ENCODE data around the gene CDH9.

CDH9 gene, protein sequence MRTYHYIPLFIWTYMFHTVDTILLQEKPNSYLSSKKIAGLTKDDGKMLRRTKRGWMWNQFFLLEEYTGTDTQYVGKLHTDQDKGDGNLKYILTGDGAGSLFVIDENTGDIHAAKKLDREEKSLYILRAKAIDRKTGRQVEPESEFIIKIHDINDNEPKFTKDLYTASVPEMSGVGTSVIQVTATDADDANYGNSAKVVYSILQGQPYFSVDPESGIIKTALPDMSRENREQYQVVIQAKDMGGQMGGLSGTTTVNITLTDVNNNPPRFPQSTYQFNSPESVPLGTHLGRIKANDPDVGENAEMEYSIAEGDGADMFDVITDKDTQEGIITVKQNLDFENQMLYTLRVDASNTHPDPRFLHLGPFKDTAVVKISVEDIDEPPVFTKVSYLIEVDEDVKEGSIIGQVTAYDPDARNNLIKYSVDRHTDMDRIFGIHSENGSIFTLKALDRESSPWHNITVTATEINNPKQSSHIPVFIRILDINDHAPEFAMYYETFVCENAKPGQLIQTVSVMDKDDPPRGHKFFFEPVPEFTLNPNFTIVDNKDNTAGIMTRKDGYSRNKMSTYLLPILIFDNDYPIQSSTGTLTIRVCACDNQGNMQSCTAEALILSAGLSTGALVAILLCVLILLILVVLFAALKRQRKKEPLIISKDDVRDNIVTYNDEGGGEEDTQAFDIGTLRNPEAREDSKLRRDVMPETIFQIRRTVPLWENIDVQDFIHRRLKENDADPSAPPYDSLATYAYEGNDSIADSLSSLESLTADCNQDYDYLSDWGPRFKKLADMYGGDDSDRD

GRCh38 chr5:27038476-27038875 lies at the start of gene CDH9:
TSS of gene CDH9 (minus strand) at chr5:27038586. CDS start at chr5:26988333, 50,253 bp downstream.
- DNase-seq, result no peak

DNA sequence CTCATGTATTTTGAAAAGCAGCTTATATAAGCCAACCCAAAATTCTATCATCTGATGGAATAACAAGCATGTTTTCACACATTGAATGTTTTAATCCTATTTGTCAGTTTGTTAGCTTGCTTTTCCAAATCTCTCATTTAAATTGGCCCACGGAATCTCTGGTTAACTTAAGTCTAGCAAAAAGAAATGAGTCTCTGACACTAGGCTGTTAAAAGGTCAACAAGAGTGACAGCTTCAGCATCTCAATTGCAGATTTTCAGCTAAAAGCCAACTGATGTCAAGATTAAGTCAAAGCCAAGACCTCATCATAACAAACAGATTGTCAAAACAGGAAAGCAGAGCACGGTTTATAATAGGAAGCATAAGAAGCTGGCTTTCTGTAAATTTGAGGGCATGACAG lies 49.4 kb upstream of the CDH9 start:
- DNase-seq, result no peak

GRCh38 chr5:27083449-27084415 lies 45.3 kb upstream of the CDH9 start:
- no peak for DNase-seq

GRCh38 chr5:27080147-27080546 lies 41.8 kb upstream of the CDH9 start:
- DNase-seq, result no peak

DNA sequence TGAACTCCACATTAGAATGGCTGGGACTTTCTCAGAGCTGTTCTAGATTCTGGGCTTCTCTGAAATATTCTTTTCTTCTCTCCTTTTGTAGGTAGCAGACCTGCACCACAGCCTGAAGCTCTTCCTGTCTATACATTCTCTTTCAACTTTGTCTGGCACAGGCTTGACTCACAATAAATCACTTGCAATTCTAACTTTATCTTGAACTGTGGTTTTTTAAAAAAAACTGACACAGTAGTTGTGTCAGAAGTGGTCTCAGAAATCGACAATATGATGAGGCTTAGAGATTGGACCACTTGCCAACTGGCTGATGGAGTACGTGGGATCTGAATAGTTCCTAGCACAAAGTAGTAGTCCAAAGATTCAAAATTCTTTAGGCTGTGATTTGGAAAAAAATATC lies 24.1 kb upstream of the CDH9 start:
- DNase-seq, result no peak

DNA sequence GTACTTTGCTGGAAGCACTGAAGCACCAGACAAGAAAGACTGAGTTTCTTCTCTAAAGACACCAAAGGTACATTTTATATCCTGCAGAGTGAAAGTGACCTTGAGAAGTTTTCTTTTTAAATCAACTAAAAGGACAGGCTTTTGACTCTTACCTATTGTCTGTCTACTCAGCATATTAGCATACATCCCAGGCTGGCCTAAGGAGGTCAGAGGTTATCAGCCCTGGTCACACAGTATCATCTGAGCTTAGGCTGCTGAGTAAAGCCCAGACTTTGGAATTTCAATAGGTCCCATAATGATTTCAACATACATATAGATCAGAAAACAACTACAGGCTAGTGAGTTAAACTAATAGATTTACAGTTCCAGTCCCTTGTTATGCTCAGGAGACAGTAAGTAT lies 10.1 kb upstream of the CDH9 start:
- no peak for DNase-seq

DNA sequence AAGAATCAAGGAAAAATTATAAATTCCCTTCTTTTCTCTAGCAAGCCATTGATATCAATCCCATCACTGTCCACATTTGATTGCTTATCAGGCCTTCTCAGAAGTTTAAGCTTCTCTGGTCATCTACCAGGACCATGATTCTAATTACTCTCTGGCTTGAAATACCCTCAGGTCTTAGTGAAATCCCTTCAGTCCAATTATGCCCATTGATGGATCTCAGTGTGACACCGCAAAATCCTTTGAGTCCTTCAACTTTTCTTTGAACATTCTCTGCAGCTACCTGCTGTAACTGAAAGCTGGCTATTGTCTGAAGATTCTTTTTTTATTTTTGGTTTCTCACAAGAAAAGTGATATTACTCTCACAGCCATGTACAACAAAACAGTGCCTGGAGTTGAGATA lies 3.0 kb upstream of the CDH9 start:
- DNase-seq, result no peak

DNA sequence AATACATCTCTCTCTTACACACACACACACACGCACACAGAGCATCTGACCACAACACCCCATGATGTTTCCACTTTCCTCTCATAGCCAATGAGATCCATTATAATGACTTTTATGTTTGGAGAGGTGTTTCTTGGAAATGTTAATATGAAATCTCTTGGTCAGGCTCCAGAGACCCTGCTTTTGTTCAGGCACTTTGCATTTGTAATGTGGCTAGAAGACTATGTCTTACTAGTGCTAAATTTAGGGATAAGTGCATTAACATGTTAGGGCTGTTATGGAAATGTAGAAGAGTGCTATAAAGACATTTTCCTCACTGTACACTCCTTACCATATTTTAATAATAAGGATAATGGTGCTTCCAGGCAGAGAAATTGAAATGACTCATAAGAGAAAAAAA lies 3.8 kb downstream of the CDH9 start:
- no peak for DNase-seq

- DNase-seq, result no peak
Observed at GRCh38 chr5:27026801-27027200, 11.6 kb downstream of the CDH9 start.

- no peak for DNase-seq
Observed at GRCh38 chr5:27026063-27026462, 12.3 kb downstream of the CDH9 start.

- DNase-seq, result no peak
Observed at GRCh38 chr5:27021471-27021870, 16.9 kb downstream of the CDH9 start.

GRCh38 chr5:27020973-27021372 lies 17.4 kb downstream of the CDH9 start:
- DNase-seq, result no peak

GRCh38 chr5:27015758-27016157 lies 22.6 kb downstream of the CDH9 start:
- DNase-seq, result no peak

DNA sequence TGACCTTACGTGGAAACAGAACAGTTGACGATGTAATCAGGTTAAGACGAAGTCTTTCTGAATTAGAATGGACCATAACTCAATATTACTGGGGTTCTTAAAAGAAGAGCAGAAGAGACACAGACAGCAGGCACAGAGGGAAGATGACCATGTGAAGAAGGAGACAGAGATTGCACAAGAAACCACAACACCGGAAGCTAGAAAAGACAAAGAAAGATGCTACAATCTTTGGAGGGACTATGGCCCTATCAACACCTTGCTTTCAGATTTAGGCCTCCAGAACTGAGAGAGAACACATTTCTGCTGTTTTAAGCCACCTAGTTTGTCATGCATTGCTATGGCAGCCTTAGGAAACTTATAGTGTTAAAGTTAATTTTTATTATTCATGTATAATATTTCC lies 27.1 kb downstream of the CDH9 start:
- no peak for DNase-seq

- no peak for DNase-seq
Observed at GRCh38 chr5:27010646-27011045, 27.7 kb downstream of the CDH9 start.

DNA sequence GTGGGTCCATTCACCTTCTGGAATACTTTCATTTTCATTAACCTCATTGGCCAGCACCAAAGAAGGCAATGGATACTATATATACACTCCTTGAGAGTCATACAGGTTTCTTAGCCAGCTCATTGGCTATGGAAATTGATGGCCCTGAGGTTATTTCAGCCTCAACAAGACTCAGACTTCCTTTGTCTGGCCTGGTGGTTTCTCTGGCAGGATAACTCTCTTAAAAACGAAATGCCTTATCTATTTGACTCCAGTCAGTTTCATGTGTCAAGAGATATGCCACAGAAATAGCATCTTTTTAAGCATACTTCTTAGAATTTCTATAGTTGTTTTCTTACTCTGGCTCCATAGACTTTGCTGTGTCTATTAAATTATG lies 28.9 kb downstream of the CDH9 start:
- DNase-seq, result no peak

- no peak for DNase-seq
Observed at GRCh38 chr5:27008604-27009539, 29.5 kb downstream of the CDH9 start.

- DNase-seq, result no peak
Observed at GRCh38 chr5:27007121-27007520, 31.3 kb downstream of the CDH9 start.

- DNase-seq, result no peak
Observed at GRCh38 chr5:26986985-26987384, 51.4 kb downstream of the CDH9 start.

GRCh38 chr5:26981750-26982149 lies 56.6 kb downstream of the CDH9 start:
- no peak for DNase-seq

GRCh38 chr5:26959290-26959689 lies 79.1 kb downstream of the CDH9 start:
- DNase-seq, result no peak

GRCh38 chr5:26955161-26955560 lies 83.2 kb downstream of the CDH9 start:
- DNase-seq, result no peak

Measured in CD4-positive, alpha-beta T cell treated with Interferon alpha-2 for 1 hour (primary cell).